Tibial artery (tissue), 4 donors: ENCODE measurements around the gene SLC49A3.

ENCODE experiments used
- DNase-seq, 2 donors: peaks; one replicate each; pipeline ENCODE4 v3.0.0-alpha.2; 2019
- H3K27ac ChIP-seq, 2 donors: fragments of 200-600 bp; sonication (generic) in 1 of 2; 1 replicate in 1 of 2; 2 replicates in 1 of 2; pipeline ENCODE4 v1.5.1; 2018 to 2019; ENCODE audit warnings: mild to moderate bottlenecking in 1 of 2
- H3K27me3 ChIP-seq, 2 donors: fragments of 200-600 bp; sonication (generic) in 1 of 2; one replicate each; pipeline versions ENCODE4 v1.5.1 to v1.6.0; 2016 to 2019
- H3K36me3 ChIP-seq, 3 donors: fragments of 200-600 bp; sonication (generic) in 2 of 3; one replicate each; pipeline ENCODE4 v1.5.1; 2016 to 2019; ENCODE audit warnings: mild to moderate bottlenecking in 2 of 3
- H3K4me1 ChIP-seq, 4 donors: fragments of 200-600 bp; sonication (generic) in 2 of 4; 1 replicate in 3 of 4; 2 replicates in 1 of 4; pipeline ENCODE4 v1.5.1; 2016 to 2019
- H3K4me3 ChIP-seq, 2 donors: fragments of 200-600 bp; sonication (generic) in 1 of 2; 1 replicate in 1 of 2; 2 replicates in 1 of 2; pipeline ENCODE4 v1.5.1; 2018 to 2019; ENCODE audit warnings: mild to moderate bottlenecking in 2 of 2
- H3K9me3 ChIP-seq, 3 donors: fragments of 200-600 bp; sonication (generic) in 1 of 3; one replicate each; pipeline ENCODE4 v1.5.1; 2016 to 2019
- intact Hi-C: fragments of 100-400 bp; cut with DNase I; formaldehyde crosslinking; loops from one replicate; pipeline ENCODE4 v1.15.0; 2023; ENCODE audit warnings: low total_unique reads
- TF ChIP-seq, protein P1 (sequence below), 2 experiments: fragments of 200-600 bp in 1 of 2; fragments of 450-650 bp in 1 of 2; IDR thresholded peaks; one replicate each; pipeline ENCODE4 v1.5.1; 2017 to 2019; ENCODE audit warnings: antibody characterized with exemption in 2 of 2, mild to moderate bottlenecking in 1 of 2, moderate library complexity in 1 of 2

SLC49A3 gene

GRCh38 chr4:684623-685327 lies 4.2 kb downstream of the SLC49A3 start:
- intact Hi-C loops: no loop called here

GRCh38 chr4:683982-684622 lies 4.8 kb downstream of the SLC49A3 start:
- H3K9me3 ChIP-seq: no peaks in the 10 kb centered on the region
- intact Hi-C loops: no loop called here
- H3K27me3 ChIP-seq: peaks cover 0 to 66% of the 10 kb centered on the region in 2 donors
- no peak overlapping the region for H3K27ac ChIP-seq
- peaks cover 0 to 4% (median 0%) of the 10 kb centered on the region in 3 donors for H3K36me3 ChIP-seq
- DNase-seq: peak in 1 of 2 donors; percentile 58
- H3K4me1 ChIP-seq: peaks cover 0 to 36% (median 20%) of the 10 kb centered on the region in 4 donors
- H3K4me3 ChIP-seq: no peak overlapping the region
- TF ChIP-seq, protein P1, sequence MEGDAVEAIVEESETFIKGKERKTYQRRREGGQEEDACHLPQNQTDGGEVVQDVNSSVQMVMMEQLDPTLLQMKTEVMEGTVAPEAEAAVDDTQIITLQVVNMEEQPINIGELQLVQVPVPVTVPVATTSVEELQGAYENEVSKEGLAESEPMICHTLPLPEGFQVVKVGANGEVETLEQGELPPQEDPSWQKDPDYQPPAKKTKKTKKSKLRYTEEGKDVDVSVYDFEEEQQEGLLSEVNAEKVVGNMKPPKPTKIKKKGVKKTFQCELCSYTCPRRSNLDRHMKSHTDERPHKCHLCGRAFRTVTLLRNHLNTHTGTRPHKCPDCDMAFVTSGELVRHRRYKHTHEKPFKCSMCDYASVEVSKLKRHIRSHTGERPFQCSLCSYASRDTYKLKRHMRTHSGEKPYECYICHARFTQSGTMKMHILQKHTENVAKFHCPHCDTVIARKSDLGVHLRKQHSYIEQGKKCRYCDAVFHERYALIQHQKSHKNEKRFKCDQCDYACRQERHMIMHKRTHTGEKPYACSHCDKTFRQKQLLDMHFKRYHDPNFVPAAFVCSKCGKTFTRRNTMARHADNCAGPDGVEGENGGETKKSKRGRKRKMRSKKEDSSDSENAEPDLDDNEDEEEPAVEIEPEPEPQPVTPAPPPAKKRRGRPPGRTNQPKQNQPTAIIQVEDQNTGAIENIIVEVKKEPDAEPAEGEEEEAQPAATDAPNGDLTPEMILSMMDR (IDR thresholded peaks at IDR 0.05): peak; percentile 30 to 32

More at GRCh38 chr4:684623-685327, 4.2 kb downstream of the SLC49A3 start:
- no peak overlapping the region for H3K4me3 ChIP-seq
- peaks cover 0 to 41% (median 22%) of the 10 kb centered on the region in 4 donors for H3K4me1 ChIP-seq
- no peaks in the 10 kb centered on the region for H3K9me3 ChIP-seq
- H3K27me3 ChIP-seq: peaks cover 0 to 60% of the 10 kb centered on the region in 2 donors
- no peak overlapping the region for H3K27ac ChIP-seq
- peaks cover 0 to 4% (median 0%) of the 10 kb centered on the region in 3 donors for H3K36me3 ChIP-seq
- TF ChIP-seq, protein P1 (IDR thresholded peaks at IDR 0.05): no peak
- no peak for DNase-seq

DNA sequence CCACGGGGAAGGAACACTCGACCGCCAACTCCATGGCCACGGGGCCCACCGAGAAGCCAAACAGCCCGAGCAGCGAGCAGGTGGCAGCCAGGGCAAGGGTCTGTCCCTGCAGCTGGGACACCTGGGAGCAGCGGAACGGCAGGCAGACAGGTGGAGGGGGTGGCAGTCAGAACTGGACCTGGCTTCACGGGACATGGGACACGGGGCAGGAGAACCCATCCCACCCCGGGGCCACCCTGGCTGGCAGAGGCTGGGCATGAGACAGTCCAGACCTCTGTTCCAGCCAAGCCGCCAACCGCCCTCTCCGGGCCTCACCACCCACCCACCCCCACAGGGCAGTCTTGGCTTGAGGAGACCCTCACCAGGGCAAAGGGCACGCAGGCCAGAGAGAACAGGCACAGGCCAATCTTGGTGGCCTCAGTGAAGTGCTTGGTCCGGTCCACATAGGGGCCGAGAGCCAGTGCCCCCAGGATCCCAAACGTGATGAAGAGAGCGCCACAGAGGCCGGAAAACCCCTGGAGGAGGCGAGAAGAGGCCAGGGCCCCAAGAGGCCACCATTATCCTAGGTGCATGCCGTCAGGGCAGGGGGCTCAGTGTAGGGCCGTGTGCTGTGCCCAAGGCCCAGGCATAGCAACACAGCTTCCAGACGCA lies 5.6 kb downstream of the SLC49A3 start:
- no peak overlapping the region for H3K4me3 ChIP-seq
- no peak overlapping the region for H3K27ac ChIP-seq
- intact Hi-C loops: no loop called here
- no peaks in the 10 kb centered on the region for H3K9me3 ChIP-seq
- DNase-seq: no peak
- TF ChIP-seq, protein P1 (IDR thresholded peaks at IDR 0.05): no peak
- peaks cover 0 to 4% (median 0%) of the 10 kb centered on the region in 3 donors for H3K36me3 ChIP-seq
- H3K27me3 ChIP-seq: peaks cover 0 to 66% of the 10 kb centered on the region in 2 donors
- H3K4me1 ChIP-seq: peaks cover 0 to 29% (median 17%) of the 10 kb centered on the region in 4 donors

GRCh38 chr4:682490-683172 lies 6.3 kb downstream of the SLC49A3 start:
- no peak overlapping the region for H3K4me3 ChIP-seq
- peaks cover 0 to 27% (median 14%) of the 10 kb centered on the region in 4 donors for H3K4me1 ChIP-seq
- DNase-seq: no peak
- intact Hi-C loops: no loop called here
- H3K9me3 ChIP-seq: no peaks in the 10 kb centered on the region
- peaks cover 0 to 66% of the 10 kb centered on the region in 2 donors for H3K27me3 ChIP-seq
- H3K36me3 ChIP-seq: peaks cover 0 to 4% (median 0%) of the 10 kb centered on the region in 3 donors
- H3K27ac ChIP-seq: no peak overlapping the region
- TF ChIP-seq, protein P1 (IDR thresholded peaks at IDR 0.05): no peak

DNA sequence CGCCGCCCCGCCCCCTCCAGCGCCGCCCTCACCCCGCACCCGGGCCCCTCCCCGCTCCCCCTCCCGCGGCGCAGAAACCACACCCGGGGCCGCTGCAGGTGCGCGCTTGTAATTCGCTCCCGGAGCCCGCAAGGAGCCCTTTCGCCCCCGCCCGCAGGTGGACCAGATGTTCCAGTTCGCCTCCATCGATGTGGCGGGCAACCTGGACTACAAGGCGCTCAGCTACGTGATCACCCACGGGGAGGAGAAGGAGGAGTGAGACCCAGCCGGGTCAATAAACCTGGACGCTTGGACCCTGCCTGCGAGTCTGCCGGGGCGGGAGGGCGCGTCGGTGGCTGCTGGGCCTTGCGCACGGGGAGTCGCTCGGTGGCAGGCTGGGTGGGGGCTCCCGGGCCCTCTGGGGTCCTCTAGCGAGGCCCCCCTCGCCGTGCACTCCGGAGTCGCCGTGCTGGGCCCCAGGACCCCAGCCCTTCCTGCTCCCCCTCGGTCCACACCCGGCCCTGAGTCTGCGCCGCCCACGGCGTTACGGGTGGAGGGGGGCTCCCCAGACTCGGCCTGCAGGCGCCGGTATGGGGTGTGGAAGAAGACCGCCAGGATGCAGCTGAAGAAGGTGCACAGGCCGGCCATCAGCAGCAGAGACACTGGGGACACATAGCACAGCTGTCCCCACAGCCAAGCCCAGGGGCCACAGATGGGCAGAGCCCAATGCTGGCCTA lies 7.1 kb downstream of the SLC49A3 start:
- TF ChIP-seq, protein P1 (IDR thresholded peaks at IDR 0.05): no peak
- H3K9me3 ChIP-seq: no peaks in the 10 kb centered on the region
- peaks cover 0 to 4% (median 0%) of the 10 kb centered on the region in 3 donors for H3K36me3 ChIP-seq
- peaks cover 0 to 68% of the 10 kb centered on the region in 2 donors for H3K27me3 ChIP-seq
- intact Hi-C loops: no loop called here
- H3K4me3 ChIP-seq: no peak overlapping the region
- peaks cover 0 to 24% (median 12%) of the 10 kb centered on the region in 4 donors for H3K4me1 ChIP-seq
- H3K27ac ChIP-seq: no peak overlapping the region
- no peak for DNase-seq
